Mucosa of descending colon (tissue), 3 donors: Measurements from ENCODE around the gene GPATCH8. TPM values are rescaled to one million over a fixed set of nuclear protein-coding genes. Genes with fewer than 3 reads are reported as not detected.

ENCODE experiments used
- ATAC-seq: fragments of 200-7000 bp; cut with Tn5 transposase; one replicate; pipeline ENCODE4 v1.9.1; 2020; ENCODE audit warnings: mild to moderate bottlenecking, moderate library complexity
- DNase-seq, 3 donors: peaks; one replicate each; pipeline ENCODE4 v3.0.0-alpha.2; 2020
- H3K36me3 ChIP-seq: fragments of 200-600 bp; one replicate; pipeline ENCODE4 v1.8.0; 2021; ENCODE audit warnings: low read depth, mild to moderate bottlenecking
- H3K4me1 ChIP-seq: fragments of 200-600 bp; one replicate; pipeline ENCODE4 v1.8.0; 2021; ENCODE audit warnings: low read depth, mild to moderate bottlenecking
- H3K4me3 ChIP-seq: fragments of 200-600 bp; one replicate; pipeline ENCODE4 v1.8.0; 2021; ENCODE audit warnings: mild to moderate bottlenecking
- H3K9me3 ChIP-seq: fragments of 200-600 bp; one replicate; pipeline ENCODE4 v1.8.0; 2021; ENCODE audit warnings: mild to moderate bottlenecking
- intact Hi-C, 2 donors: fragments of 100-400 bp; cut with DNase I in 1 of 2; cut with micrococcal nuclease in 1 of 2; formaldehyde crosslinking; loops; one replicate each; pipeline versions ENCODE4 v1.11.0 to v1.11.1; 2022; cut with DNase I, micrococcal nuclease
- total RNA-seq, 3 donors: library from RNA; stranded (reverse); fragmentation: NEBNext Ultra II Directional in 2 of 3; extraction: Animal tissue kit (Norgen Biotek cat#: 25700) in 2 of 3; gene quantifications; one replicate each; pipeline versions ENCODE4 v1.2.1 to v1.2.4, GENCODE V29; 2021 to 2023
- TF ChIP-seq, protein P1 (sequence below): fragments of 200-600 bp; IDR thresholded peaks from one replicate; pipeline ENCODE4 v1.8.0; 2022; ENCODE audit warnings: antibody characterized with exemption, mild to moderate bottlenecking
- donor health status: DM: no; HTN: no; CAD: no; lungs with moderate emphysema.
- donor health status: DM: no; HTN: no; CAD: no.
- donor health status: DM: no; HTN: yes; CAD: no.

The GPATCH8 gene
- total RNA-seq, 3 donors from 2014 or later, result 34.8 to 48.4 (median 36.3) TPM

DNA sequence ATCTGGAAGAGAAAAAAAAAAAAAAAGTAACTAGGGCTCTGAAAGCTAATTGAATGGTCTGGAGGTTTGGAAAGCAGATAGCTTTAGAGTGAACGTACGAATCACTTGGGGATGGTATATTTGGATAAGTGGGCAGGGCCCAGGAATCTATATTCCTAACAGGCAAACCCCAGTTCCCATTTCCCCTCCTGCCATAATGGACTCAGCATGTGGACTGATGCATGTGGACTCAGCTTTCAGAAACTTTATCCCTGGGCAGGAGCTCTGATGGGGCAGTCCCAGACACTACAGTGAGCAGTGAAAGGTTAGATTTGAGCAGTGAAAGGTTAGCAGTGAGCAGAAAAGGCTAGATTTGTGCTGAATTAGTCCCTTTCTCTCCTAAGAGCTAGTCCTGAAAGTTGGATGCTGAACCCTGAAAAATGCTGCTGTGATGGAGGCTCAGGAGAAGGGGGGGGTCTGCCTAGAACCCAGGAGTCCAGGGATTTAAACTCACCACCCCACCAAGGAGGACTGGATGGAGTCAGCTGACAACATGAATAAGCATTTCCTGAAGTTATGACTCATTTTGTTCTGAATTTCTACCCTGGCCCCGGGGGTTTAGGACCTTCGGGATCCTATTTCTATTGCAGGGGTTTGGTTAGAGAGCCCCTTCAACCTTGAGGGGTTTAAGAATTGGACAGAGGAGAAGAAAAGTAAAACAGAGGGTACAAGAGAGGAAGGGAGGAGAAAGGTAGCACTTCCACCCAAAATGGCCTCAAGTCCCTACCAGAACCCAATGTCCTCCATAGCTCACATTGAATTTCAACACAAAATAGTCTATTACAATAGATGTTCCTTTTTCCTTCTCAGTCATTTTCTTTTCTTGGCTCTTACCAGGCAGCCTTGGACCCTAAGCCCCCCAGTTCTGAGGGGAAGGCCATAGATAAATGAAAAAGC, 43.7 kb upstream of the GPATCH8 start:
- H3K4me1 ChIP-seq, result no peaks in the 10 kb centered on the region
- intact Hi-C loops, result no loop called here

DNA sequence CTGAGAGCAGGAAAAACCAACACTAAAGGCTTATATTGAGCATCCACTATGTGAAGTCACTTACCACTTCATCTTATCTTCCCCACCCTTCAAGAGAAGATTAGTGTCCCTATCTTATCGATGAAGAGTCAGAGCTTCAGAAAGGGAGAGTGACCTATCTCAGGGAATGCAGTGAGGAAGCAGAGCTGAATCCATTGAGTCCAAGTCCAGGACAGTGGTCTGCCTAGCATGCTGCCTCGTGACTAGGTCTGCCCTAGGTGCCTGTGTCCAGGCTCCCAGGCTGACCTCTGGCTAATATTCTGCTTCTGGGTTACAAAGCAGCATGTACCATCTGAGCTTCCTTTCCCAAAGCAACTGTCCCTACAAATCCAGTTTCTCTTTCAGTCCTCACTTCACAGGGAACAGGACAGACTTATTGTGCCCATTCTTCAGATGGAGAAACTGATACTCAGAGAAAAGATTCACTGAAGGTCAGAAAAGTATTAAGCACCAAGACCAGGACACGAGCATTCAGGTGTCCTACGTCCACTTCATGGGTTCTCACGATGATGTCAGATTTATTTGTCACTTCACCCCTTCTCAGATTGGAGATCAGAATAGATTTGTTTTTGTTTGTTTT, 40.8 kb upstream of the GPATCH8 start:
- TF ChIP-seq, protein P1, sequence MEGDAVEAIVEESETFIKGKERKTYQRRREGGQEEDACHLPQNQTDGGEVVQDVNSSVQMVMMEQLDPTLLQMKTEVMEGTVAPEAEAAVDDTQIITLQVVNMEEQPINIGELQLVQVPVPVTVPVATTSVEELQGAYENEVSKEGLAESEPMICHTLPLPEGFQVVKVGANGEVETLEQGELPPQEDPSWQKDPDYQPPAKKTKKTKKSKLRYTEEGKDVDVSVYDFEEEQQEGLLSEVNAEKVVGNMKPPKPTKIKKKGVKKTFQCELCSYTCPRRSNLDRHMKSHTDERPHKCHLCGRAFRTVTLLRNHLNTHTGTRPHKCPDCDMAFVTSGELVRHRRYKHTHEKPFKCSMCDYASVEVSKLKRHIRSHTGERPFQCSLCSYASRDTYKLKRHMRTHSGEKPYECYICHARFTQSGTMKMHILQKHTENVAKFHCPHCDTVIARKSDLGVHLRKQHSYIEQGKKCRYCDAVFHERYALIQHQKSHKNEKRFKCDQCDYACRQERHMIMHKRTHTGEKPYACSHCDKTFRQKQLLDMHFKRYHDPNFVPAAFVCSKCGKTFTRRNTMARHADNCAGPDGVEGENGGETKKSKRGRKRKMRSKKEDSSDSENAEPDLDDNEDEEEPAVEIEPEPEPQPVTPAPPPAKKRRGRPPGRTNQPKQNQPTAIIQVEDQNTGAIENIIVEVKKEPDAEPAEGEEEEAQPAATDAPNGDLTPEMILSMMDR, result no peak
- intact Hi-C loops, result no loop called here
- H3K9me3 ChIP-seq, result no peaks in the 10 kb centered on the region

More for the DNA sequence above, 43.7 kb upstream of the GPATCH8 start:
- Histone ChIP-seq H3K9me3 (no peaks in the 10 kb centered on the region), H3K4me3 (no peak overlapping the region), H3K36me3 (no peaks in the 10 kb centered on the region)
- ATAC-seq, result no peak
- DNase-seq, result no peak
- TF ChIP-seq, protein P1, result no peak

DNA sequence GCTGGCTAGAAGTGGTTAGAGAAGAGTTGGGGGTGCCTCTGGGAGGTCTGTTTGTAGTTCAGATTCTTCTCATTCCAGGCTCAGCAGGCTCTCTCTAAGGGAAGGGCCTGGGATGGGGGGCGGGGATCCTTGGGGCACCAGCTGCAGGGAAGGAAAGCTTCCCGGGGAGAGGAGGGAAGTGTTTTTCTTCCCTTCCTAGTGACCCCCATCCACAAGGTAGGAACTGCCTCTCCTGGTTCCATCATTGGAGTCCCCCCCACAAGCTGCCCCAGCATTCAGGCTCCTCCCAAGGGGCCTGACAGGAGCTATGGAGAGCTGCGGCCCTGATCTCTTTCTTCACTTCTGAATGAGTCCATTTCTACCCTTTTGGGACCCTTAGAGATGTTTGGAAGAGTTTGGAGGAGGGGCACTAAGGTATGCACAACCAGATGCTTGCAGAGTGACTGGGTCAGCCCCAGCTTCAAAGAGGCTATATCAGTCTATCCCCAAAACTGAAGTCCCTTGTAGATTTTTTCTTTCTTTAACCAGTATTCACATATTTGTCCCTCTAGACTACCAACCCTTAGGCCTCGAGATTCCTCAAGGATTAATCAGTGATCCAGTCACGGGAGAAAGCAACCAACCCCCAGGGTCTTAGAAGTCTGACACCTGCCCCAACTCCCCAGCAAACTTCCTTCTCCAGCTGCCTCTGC, 40.2 kb upstream of the GPATCH8 start:
- H3K4me3 ChIP-seq, result no peak overlapping the region
- ATAC-seq (no peak), DNase-seq (no peak)
- TF ChIP-seq, protein P1, result no peak
- H3K4me1 ChIP-seq, result no peaks in the 10 kb centered on the region
- H3K36me3 ChIP-seq, result no peaks in the 10 kb centered on the region
- intact Hi-C loops, result no loop called here
- no peaks in the 10 kb centered on the region for H3K9me3 ChIP-seq

More for the DNA sequence above, 40.8 kb upstream of the GPATCH8 start:
- Histone ChIP-seq H3K4me3 (no peak overlapping the region), H3K4me1 (no peaks in the 10 kb centered on the region), H3K36me3 (no peaks in the 10 kb centered on the region)
- DNase-seq (no peak), ATAC-seq (no peak)

DNA sequence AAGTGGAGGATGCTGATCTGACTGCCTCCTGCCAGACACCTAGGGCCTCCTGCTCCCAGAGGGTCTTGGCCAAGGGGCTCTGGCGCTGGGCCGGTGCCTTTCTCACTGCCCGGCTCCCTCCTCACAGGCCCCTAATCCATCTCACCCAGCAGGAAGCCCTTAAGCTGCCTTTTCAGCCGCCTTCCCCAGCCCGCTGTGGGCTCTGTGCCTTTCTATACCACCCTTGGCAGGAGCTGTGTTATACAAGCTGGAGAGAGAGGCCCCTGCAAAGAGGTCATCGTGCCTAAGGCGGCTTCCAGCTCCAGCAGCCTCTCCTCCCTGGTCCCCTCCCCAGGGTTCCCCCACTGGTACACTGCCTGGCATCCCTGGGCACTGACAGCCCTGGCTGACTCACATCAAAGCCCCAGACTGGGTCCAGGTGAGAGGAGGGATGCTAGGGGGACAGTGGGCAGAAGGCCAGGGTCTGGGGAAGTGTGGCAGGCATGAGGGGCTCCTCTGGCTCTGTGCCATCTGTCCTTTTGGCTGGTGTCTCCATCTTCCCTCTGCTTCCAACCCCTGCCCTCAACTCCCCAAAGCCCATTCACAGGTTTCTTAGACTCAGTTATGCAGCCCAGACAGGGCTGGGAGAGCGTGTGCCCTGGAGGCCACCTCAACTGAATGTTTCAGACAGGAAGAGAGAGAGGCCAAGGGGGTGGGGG, 38.8 kb upstream of the GPATCH8 start:
- no peaks in the 10 kb centered on the region for H3K36me3 ChIP-seq
- H3K4me1 ChIP-seq, result no peaks in the 10 kb centered on the region
- TF ChIP-seq, protein P1, result no peak
- intact Hi-C loops, result no loop called here
- DNase-seq (no peak), ATAC-seq (no peak)
- no peaks in the 10 kb centered on the region for H3K9me3 ChIP-seq
- H3K4me3 ChIP-seq, result no peak overlapping the region
